ENCODE results near the gene ITLN1.

- no peak for TF ChIP-seq REST (IDR thresholded peaks at IDR 0.05; ENCODE audit: insufficient replicate concordance, low read depth)
- TF ChIP-seq, protein P1, sequence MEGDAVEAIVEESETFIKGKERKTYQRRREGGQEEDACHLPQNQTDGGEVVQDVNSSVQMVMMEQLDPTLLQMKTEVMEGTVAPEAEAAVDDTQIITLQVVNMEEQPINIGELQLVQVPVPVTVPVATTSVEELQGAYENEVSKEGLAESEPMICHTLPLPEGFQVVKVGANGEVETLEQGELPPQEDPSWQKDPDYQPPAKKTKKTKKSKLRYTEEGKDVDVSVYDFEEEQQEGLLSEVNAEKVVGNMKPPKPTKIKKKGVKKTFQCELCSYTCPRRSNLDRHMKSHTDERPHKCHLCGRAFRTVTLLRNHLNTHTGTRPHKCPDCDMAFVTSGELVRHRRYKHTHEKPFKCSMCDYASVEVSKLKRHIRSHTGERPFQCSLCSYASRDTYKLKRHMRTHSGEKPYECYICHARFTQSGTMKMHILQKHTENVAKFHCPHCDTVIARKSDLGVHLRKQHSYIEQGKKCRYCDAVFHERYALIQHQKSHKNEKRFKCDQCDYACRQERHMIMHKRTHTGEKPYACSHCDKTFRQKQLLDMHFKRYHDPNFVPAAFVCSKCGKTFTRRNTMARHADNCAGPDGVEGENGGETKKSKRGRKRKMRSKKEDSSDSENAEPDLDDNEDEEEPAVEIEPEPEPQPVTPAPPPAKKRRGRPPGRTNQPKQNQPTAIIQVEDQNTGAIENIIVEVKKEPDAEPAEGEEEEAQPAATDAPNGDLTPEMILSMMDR (IDR thresholded peaks at IDR 0.05; ENCODE audit: insufficient read depth, low read length) = no peak
These were observed 24.0 kb downstream of the ITLN1 start for GRCh38 chr1:160860840-160861505.

All from HL-60 (cell line).